BE2C (cell line): ENCODE measurements around the gene TAOK2.

ENCODE experiments used
- DNase-seq: peaks from one replicate; pipeline ENCODE4 v3.0.0-alpha.2; 2020
- H3K27me3 ChIP-seq: fragments of 250-450 bp; sonication (Bioruptor Pico); 2 replicates; pipeline ENCODE4 v1.5.1; 2020; ENCODE audit warnings: mild to moderate bottlenecking
- H3K36me3 ChIP-seq: fragments of 250-450 bp; sonication (Bioruptor Pico); 2 replicates; pipeline ENCODE4 v1.5.1; 2020; ENCODE audit warnings: mild to moderate bottlenecking
- H3K4me1 ChIP-seq: fragments of 250-450 bp; sonication (Bioruptor Pico); 2 replicates; pipeline ENCODE4 v1.5.1; 2020
- H3K4me3 ChIP-seq: 2 replicates; pipeline ENCODE4 v1.5.1; 2011; ENCODE audit warnings: low read depth, low read length
- H3K9me3 ChIP-seq: fragments of 250-450 bp; sonication (Bioruptor Pico); 2 replicates; pipeline ENCODE4 v1.5.1; 2020
- CTCF ChIP-seq: IDR thresholded peaks from 2 replicates; pipeline ENCODE4 v1.5.1; 2012; ENCODE audit warnings: mild to moderate bottlenecking, low read depth, low read length

Gene TAOK2

DNA sequence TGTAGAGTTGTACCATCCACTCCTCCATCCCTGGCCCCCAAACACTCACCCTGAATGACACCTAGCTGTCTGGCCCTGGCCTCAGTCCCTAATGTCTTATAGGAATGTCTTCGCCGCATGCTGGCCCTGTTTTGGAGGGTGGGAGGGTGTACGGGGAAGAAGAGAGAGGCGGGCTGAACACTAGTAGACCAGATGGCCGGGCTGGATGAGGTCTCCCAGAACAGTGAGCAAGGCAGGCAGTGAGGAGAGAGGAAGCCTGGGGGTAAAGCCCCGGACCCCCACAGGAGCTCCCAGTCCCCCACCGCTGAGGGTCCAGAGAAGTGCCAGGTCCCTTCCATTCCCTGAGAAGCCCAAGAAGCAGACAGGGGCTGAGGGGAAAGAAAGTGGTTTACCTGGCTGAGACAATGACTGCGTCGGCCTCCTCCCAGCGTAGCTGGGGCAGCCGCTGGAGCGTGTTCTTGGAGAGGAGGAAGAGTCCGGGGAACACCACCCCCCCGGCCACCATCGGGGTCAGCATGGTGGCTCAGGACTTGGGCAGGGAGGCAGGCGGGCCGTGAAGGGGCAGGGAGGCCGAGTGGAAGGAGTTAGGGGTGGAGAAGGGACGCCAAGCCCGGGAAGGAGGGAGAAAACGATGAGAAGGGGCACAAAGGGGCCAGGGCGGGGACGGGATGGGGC lies 56.5 kb downstream of the TAOK2 start:
- H3K4me1 ChIP-seq: peaks cover 7% of the 10 kb centered on the region
- no peaks in the 10 kb centered on the region for H3K9me3 ChIP-seq
- H3K36me3 ChIP-seq: no peaks in the 10 kb centered on the region
- H3K27me3 ChIP-seq: no peaks in the 10 kb centered on the region
- H3K4me3 ChIP-seq: peak overlapping the region; percentile 61
- no peak for TF ChIP-seq CTCF
- no peak for DNase-seq

- Histone ChIP-seq H3K4me1 (peaks cover 7% of the 10 kb centered on the region), H3K9me3 (no peaks in the 10 kb centered on the region), H3K4me3 (peak within 1 kb of the TSS; percentile 61), H3K36me3 (no peaks in the 10 kb centered on the region), H3K27me3 (no peaks in the 10 kb centered on the region)
- TF ChIP-seq CTCF: no peak
- peak; percentile 53 for DNase-seq
These were observed 57.3 kb downstream of the TAOK2 start, which contains the start of gene TLCD3B for GRCh38 chr16:30030841-30031413. TSS of gene TLCD3B (minus strand) at chr16:30031271. CDS start at chr16:30030527, 744 bp downstream.

- no peak for TF ChIP-seq CTCF
- Histone ChIP-seq H3K27me3 (no peaks in the 10 kb centered on the region), H3K9me3 (no peaks in the 10 kb centered on the region), H3K4me1 (peaks cover 7% of the 10 kb centered on the region), H3K4me3 (peak overlapping the region; percentile 61), H3K36me3 (no peaks in the 10 kb centered on the region)
- DNase-seq: no peak
These were observed 57.8 kb downstream of the TAOK2 start for GRCh38 chr16:30031477-30031918.

- Histone ChIP-seq H3K9me3 (no peaks in the 10 kb centered on the region), H3K4me1 (peaks cover 7% of the 10 kb centered on the region), H3K36me3 (no peaks in the 10 kb centered on the region), H3K4me3 (no peak overlapping the region; the same call in 1 of the 2 replicates), H3K27me3 (no peaks in the 10 kb centered on the region)
- peak; percentile 81 for DNase-seq
- peak; percentile 95 for TF ChIP-seq CTCF
These were observed 58.6 kb downstream of the TAOK2 start for GRCh38 chr16:30032083-30032819.

- no peaks in the 10 kb centered on the region for H3K9me3 ChIP-seq
- H3K4me1 ChIP-seq: peaks cover 7% of the 10 kb centered on the region
- no peak for TF ChIP-seq CTCF
- H3K27me3 ChIP-seq: no peaks in the 10 kb centered on the region
- H3K36me3 ChIP-seq: no peaks in the 10 kb centered on the region
- no peak for DNase-seq
- H3K4me3 ChIP-seq: no peak overlapping the region
These were observed 59.6 kb downstream of the TAOK2 start for GRCh38 chr16:30033270-30033669.
